ENCODE measurements around the gene CACNA1I. TPM values are rescaled to one million over a fixed set of nuclear protein-coding genes. Genes with fewer than 3 reads are reported as not detected.

CACNA1I gene
- total and polyA plus RNA-seq, 2 experiments from 2014 or later = 0.17 to 0.21 TPM

DNA sequence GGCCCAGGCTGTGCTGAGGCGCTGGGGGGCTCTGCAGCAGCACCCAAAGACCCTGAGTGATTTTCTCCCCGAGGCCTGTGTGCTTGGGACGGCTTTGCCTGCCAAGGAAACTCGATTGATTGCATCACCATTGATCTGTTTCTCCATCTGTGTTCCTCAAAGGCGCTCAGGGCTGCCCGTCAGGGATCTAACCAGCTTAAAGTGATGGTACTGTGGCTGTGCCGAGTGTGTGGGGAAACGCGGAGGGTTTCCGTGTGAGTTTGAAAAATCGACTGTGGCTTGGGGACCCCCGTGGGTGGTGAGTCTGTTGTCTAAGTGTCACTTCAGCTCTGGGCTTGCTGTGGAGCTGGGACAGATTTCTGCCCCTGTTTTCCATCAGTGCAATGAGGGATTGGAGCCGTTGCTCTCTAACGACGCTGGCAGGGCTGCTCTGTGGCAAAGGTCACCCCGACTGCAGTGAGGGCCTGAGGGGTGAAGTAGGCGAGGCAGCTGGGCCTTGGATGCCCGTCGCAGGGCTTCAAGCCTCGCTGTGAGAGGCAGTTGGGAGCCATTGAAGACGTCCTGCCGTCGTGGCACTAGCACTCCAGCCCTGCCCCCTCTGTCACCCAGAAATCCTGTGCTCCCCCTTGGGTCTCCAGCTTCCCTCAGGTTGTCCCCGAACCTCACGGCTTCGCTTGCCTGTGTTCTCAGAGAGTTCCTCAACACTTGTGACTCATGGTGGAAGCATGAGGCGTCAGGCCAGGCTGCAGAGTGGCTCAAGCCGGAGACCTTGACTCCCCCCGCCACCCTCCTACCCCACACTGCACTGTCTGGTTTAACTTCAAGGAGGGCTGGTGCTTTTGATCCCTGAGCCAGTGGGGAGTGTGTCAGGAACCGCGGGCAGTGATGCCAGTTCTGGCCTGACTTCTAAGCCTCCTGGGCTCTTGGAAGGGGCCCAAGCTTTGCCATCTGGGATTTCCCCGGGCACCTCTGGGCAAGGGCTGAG lies 21.8 kb downstream of the CACNA1I start:
- no peak for TF ChIP-seq EZH2 (IDR thresholded peaks at IDR 0.05; ENCODE audit: borderline replicate concordance)
- no peaks in the 10 kb centered on the region for H3K79me2 ChIP-seq
- no peak overlapping the region for H3K4me3 ChIP-seq
- peak; percentile 72 for DNase-seq (ENCODE audit: low spot score)
- H3K9me3 ChIP-seq (ENCODE audit: low read depth) = no peaks in the 10 kb centered on the region
- peaks cover 6% of the 10 kb centered on the region for H3K4me1 ChIP-seq (ENCODE audit: insufficient read depth)
- H3K27me3 ChIP-seq = peaks cover 1% of the 10 kb centered on the region
- no peak overlapping the region for H3K27ac ChIP-seq
- H2AFZ ChIP-seq = no peak overlapping the region
- 57% methylated on average over 32 of the region's 32 CpGs for WGBS (ENCODE audit: low lambda C conversion rate, missing lambda C conversion rate)
- no peaks in the 10 kb centered on the region for H4K20me1 ChIP-seq (ENCODE audit: insufficient read depth, poor library complexity, severe bottlenecking)
- peak overlapping the region; percentile 29 for H3K4me2 ChIP-seq
- no peaks in the 10 kb centered on the region for H3K9me2 ChIP-seq (replicated peaks; ENCODE audit: insufficient read depth)
- no peaks in the 10 kb centered on the region for H3K36me3 ChIP-seq (replicated peaks; ENCODE audit: insufficient read depth, low read depth)

- H2AFZ ChIP-seq = no peak overlapping the region
- H3K27me3 ChIP-seq = peaks cover 5% of the 10 kb centered on the region
- H3K79me2 ChIP-seq = no peaks in the 10 kb centered on the region
- no peaks in the 10 kb centered on the region for H4K20me1 ChIP-seq (ENCODE audit: insufficient read depth, poor library complexity, severe bottlenecking)
- no peaks in the 10 kb centered on the region for H3K36me3 ChIP-seq (replicated peaks; ENCODE audit: insufficient read depth, low read depth)
- no peak for TF ChIP-seq CTCF (IDR thresholded peaks at IDR 0.05; ENCODE audit: poor library complexity)
- no peak for TF ChIP-seq EZH2 (IDR thresholded peaks at IDR 0.05; ENCODE audit: borderline replicate concordance)
- TF ChIP-seq EZH2phosphoT487 (IDR thresholded peaks at IDR 0.05; ENCODE audit: low read depth, severe bottlenecking, unreplicated experiment) = no peak
- no peak overlapping the region for H3K4me3 ChIP-seq
- H3K4me2 ChIP-seq = no peak overlapping the region
- peaks cover 6% of the 10 kb centered on the region for H3K4me1 ChIP-seq (ENCODE audit: insufficient read depth)
- no peaks in the 10 kb centered on the region for H3K9me3 ChIP-seq (ENCODE audit: low read depth)
- no peak overlapping the region for H3K27ac ChIP-seq
- DNase-seq (ENCODE audit: low spot score) = no peak
- 77% methylated on average over 12 of the region's 12 CpGs for WGBS (ENCODE audit: low lambda C conversion rate, missing lambda C conversion rate)
- no peaks in the 10 kb centered on the region for H3K9me2 ChIP-seq (replicated peaks; ENCODE audit: insufficient read depth)
These were observed 22.7 kb downstream of the CACNA1I start for GRCh38 chr22:39593066-39593930.

- H3K9me3 ChIP-seq (ENCODE audit: low read depth) = no peaks in the 10 kb centered on the region
- DNase-seq (ENCODE audit: low spot score) = no peak
- TF ChIP-seq EZH2phosphoT487 (IDR thresholded peaks at IDR 0.05; ENCODE audit: low read depth, severe bottlenecking, unreplicated experiment) (no peak), CTCF (IDR thresholded peaks at IDR 0.05; ENCODE audit: poor library complexity) (no peak), EZH2 (IDR thresholded peaks at IDR 0.05; ENCODE audit: borderline replicate concordance) (no peak)
- H3K4me3 ChIP-seq = no peak overlapping the region
- H3K9me2 ChIP-seq (replicated peaks; ENCODE audit: insufficient read depth) = no peaks in the 10 kb centered on the region
- no peak overlapping the region for H3K4me2 ChIP-seq
- H3K36me3 ChIP-seq (replicated peaks; ENCODE audit: insufficient read depth, low read depth) = no peaks in the 10 kb centered on the region
- H2AFZ ChIP-seq = no peak overlapping the region
- peaks cover 6% of the 10 kb centered on the region for H3K4me1 ChIP-seq (ENCODE audit: insufficient read depth)
- WGBS (ENCODE audit: low lambda C conversion rate, missing lambda C conversion rate) = 77% methylated on average over 6 of the region's 6 CpGs
- H3K27ac ChIP-seq = no peak overlapping the region
- H3K79me2 ChIP-seq = no peaks in the 10 kb centered on the region
- no peaks in the 10 kb centered on the region for H4K20me1 ChIP-seq (ENCODE audit: insufficient read depth, poor library complexity, severe bottlenecking)
- peaks cover 5% of the 10 kb centered on the region for H3K27me3 ChIP-seq
These were observed 23.4 kb downstream of the CACNA1I start for GRCh38 chr22:39593931-39594285.
